HEK293 (cell line): ENCODE measurements around the gene ZNF365.

Experiments
- CTCF ChIA-PET: fragments of 350-600 bp; formaldehyde crosslinking; extraction: SDS; loops from one replicate; lab custom pipeline; 2021; ENCODE audit warnings: antibody characterized with exemption; lab: Yijun Ruan, JAX
- POLR2A ChIA-PET: fragments of 300-600 bp; formaldehyde crosslinking; extraction: SDS; loops from one replicate; lab custom pipeline; 2020; ENCODE audit warnings: antibody characterized with exemption, inconsistent platforms; lab: Yijun Ruan, JAX
- H3K27ac ChIP-seq: fragments of 200-500 bp; sonication (Bioruptor generic); 2 replicates; pipeline ENCODE4 v1.5.1; 2014; ENCODE audit warnings: low read depth, low read length, control low read depth, inconsistent platforms; ENCODE audit errors: extremely low read depth
- H3K36me3 ChIP-seq, 2 experiments: fragments of 200-500 bp in 1 of 2; sonication (Bioruptor generic) in 1 of 2; 1 replicate in 1 of 2; 2 replicates in 1 of 2; pipeline ENCODE4 v1.5.1; 2014 to 2017; ENCODE audit warnings: inconsistent platforms in 2 of 2, low read length in 2 of 2; ENCODE audit not compliant: control insufficient read depth in 2 of 2, insufficient read depth in 1 of 2
- H3K4me1 ChIP-seq: fragments of 200-500 bp; sonication (Bioruptor generic); 2 replicates; pipeline ENCODE4 v1.5.1; 2014; ENCODE audit warnings: mild to moderate bottlenecking, low read length, inconsistent platforms; ENCODE audit not compliant: control insufficient read depth, insufficient read depth
- H3K4me3 ChIP-seq: 2 replicates; pipeline ENCODE4 v1.5.1; 2011; ENCODE audit warnings: low read depth, mild to moderate bottlenecking, control low read depth, low read length, moderate library complexity
- H3K9me3 ChIP-seq: fragments of 200-500 bp; sonication (Bioruptor generic); 2 replicates; pipeline ENCODE4 v1.5.1; 2014; ENCODE audit warnings: low read depth, low read length, inconsistent platforms; ENCODE audit not compliant: control insufficient read depth, insufficient read depth
- ATF2 ChIP-seq: fragments of 450-650 bp; formaldehyde crosslinking; IDR thresholded peaks from 2 replicates; pipeline ENCODE4 v1.5.1; 2016; ENCODE audit warnings: missing biosample characterization, missing genetic modification characterization, low read depth
- GLI4 ChIP-seq: fragments of 450-650 bp; formaldehyde crosslinking; IDR thresholded peaks from 2 replicates; pipeline ENCODE4 v1.5.1; 2016; ENCODE audit warnings: missing biosample characterization, missing genetic modification characterization
- GLIS2 ChIP-seq: fragments of 450-650 bp; formaldehyde crosslinking; IDR thresholded peaks from 2 replicates; pipeline ENCODE4 v1.5.1; 2016; ENCODE audit warnings: missing biosample characterization, missing genetic modification characterization
- PRDM10 ChIP-seq: fragments of 450-650 bp; formaldehyde crosslinking; IDR thresholded peaks from 2 replicates; pipeline ENCODE4 v1.5.1; 2016; ENCODE audit warnings: missing biosample characterization, missing genetic modification characterization
- PRDM2 ChIP-seq: fragments of 450-650 bp; formaldehyde crosslinking; IDR thresholded peaks from 2 replicates; pipeline ENCODE4 v1.5.1; 2016; ENCODE audit warnings: missing biosample characterization, missing genetic modification characterization, borderline replicate concordance
- SCRT2 ChIP-seq: fragments of 450-650 bp; formaldehyde crosslinking; IDR thresholded peaks from 2 replicates; pipeline ENCODE4 v1.5.1; 2016; ENCODE audit warnings: missing biosample characterization, missing genetic modification characterization
- ZBTB6 ChIP-seq: fragments of 450-650 bp; formaldehyde crosslinking; IDR thresholded peaks from 2 replicates; pipeline ENCODE4 v1.5.1; 2017; ENCODE audit warnings: missing biosample characterization, missing genetic modification characterization
- ZFP69B ChIP-seq: fragments of 450-650 bp; formaldehyde crosslinking; IDR thresholded peaks from 2 replicates; pipeline ENCODE4 v1.5.1; 2016; ENCODE audit warnings: missing biosample characterization, missing genetic modification characterization
- ZNF112 ChIP-seq: fragments of 450-650 bp; formaldehyde crosslinking; IDR thresholded peaks from 2 replicates; pipeline ENCODE4 v1.5.0; 2017; ENCODE audit warnings: missing biosample characterization, missing genetic modification characterization
- ZNF157 ChIP-seq: fragments of 450-650 bp; formaldehyde crosslinking; IDR thresholded peaks from 2 replicates; pipeline ENCODE4 v1.5.1; 2016; ENCODE audit warnings: missing biosample characterization, missing genetic modification characterization
- ZNF214 ChIP-seq: fragments of 450-650 bp; formaldehyde crosslinking; IDR thresholded peaks from 2 replicates; pipeline ENCODE4 v1.5.1; 2017; ENCODE audit warnings: missing biosample characterization, mild to moderate bottlenecking, missing genetic modification characterization, borderline replicate concordance
- ZNF350 ChIP-seq: fragments of 450-650 bp; formaldehyde crosslinking; IDR thresholded peaks from 2 replicates; pipeline ENCODE4 v1.5.0; 2017; ENCODE audit warnings: missing biosample characterization, mild to moderate bottlenecking, missing genetic modification characterization
- ZNF530 ChIP-seq: fragments of 450-650 bp; formaldehyde crosslinking; IDR thresholded peaks from 2 replicates; pipeline ENCODE4 v1.5.1; 2016; ENCODE audit warnings: low read depth, missing biosample characterization, missing genetic modification characterization
- ZNF610 ChIP-seq: fragments of 450-650 bp; formaldehyde crosslinking; IDR thresholded peaks from 2 replicates; pipeline ENCODE4 v1.5.1; 2016; ENCODE audit warnings: missing biosample characterization, missing genetic modification characterization, borderline replicate concordance
- ZNF791 ChIP-seq: fragments of 450-650 bp; formaldehyde crosslinking; IDR thresholded peaks from 2 replicates; pipeline ENCODE4 v1.5.1; 2016; ENCODE audit warnings: missing biosample characterization, missing genetic modification characterization
- ZSCAN30 ChIP-seq: fragments of 450-650 bp; IDR thresholded peaks from 2 replicates; pipeline ENCODE4 v1.5.1; 2018; ENCODE audit warnings: missing biosample characterization, mild to moderate bottlenecking, missing genetic modification characterization, moderate library complexity

ZNF365 gene

GRCh38 chr10:62442006-62442405 is 67.8 kb downstream of the ZNF365 start:
- POLR2A ChIA-PET = no interaction called here
- CTCF ChIA-PET = interaction anchor here (0.6 kb wide), 1 partner anchor 130 kb away, joined by 3 read pairs; no protein-coding TSS in a partner anchor
- no peaks in the 10 kb centered on the region for H3K36me3 ChIP-seq
- TF ChIP-seq ZNF791 = no peak
- TF ChIP-seq, all 188 proteins: peak for 0
- Histone ChIP-seq H3K4me3 (no peak overlapping the region), H3K4me1 (no peaks in the 10 kb centered on the region), H3K9me3 (no peaks in the 10 kb centered on the region), H3K27ac (no peak overlapping the region)

- Histone ChIP-seq H3K9me3 (no peaks in the 10 kb centered on the region), H3K4me3 (no peak overlapping the region), H3K4me1 (no peaks in the 10 kb centered on the region), H3K36me3 (no peaks in the 10 kb centered on the region), H3K27ac (no peak overlapping the region)
- POLR2A ChIA-PET = no interaction called here
- CTCF ChIA-PET = no interaction called here
- TF ChIP-seq ZBTB6 (tag by site-specific recombination) = no peak
These were observed 68.9 kb downstream of the ZNF365 start for GRCh38 chr10:62442894-62443669.

GRCh38 chr10:62443866-62444265 is 69.7 kb downstream of the ZNF365 start:
- ChIA-PET CTCF (interaction anchor here (0.6 kb wide), 1 partner anchor 15 kb away, joined by 3 read pairs; no protein-coding TSS in a partner anchor), POLR2A (no interaction called here)
- Histone ChIP-seq H3K9me3 (no peaks in the 10 kb centered on the region), H3K36me3 (no peaks in the 10 kb centered on the region), H3K4me3 (no peak overlapping the region), H3K4me1 (no peaks in the 10 kb centered on the region), H3K27ac (no peak overlapping the region)
- TF ChIP-seq GLI4 = no peak
- no peak for TF ChIP-seq ZNF157 (tag by site-specific recombination)
- no peak for TF ChIP-seq ZNF610
- no peak for TF ChIP-seq ZBTB6 (tag by site-specific recombination)
- TF ChIP-seq ZFP69B (tag by site-specific recombination) = no peak
- TF ChIP-seq ZNF350 (tag by site-specific recombination) = no peak
- TF ChIP-seq SCRT2 (tag by site-specific recombination) = no peak
- TF ChIP-seq ZNF530 (tag by site-specific recombination) = no peak
- no peak for TF ChIP-seq GLIS2 (tag by site-specific recombination)
- no peak for TF ChIP-seq ZNF112 (tag by site-specific recombination)
- no peak for TF ChIP-seq PRDM10
- no peak for TF ChIP-seq ZSCAN30
- TF ChIP-seq ZNF214 = no peak
- no peak for TF ChIP-seq PRDM2 (tag by site-specific recombination)
- no peak for TF ChIP-seq ATF2
